A549 (cell line): ENCODE data around the gene FRYL.

Experiments
- BCL3 ChIP-seq: fragments of >200 bp; sonication (Bioruptor Twin); formaldehyde crosslinking; IDR thresholded peaks from 3 replicates; pipeline ENCODE4 v1.6.1; 2016
- MYC ChIP-seq: IDR thresholded peaks from 2 replicates; pipeline ENCODE4 v1.6.1; 2012; ENCODE audit warnings: mild to moderate bottlenecking, inconsistent platforms, low read length, improper control_type of control experiment, borderline replicate concordance
- POLR2A ChIP-seq: IDR thresholded peaks from 2 replicates; pipeline ENCODE4 v1.6.1; 2012; ENCODE audit warnings: mild to moderate bottlenecking, low read length
- TP53 ChIP-seq: fragments of 250-450 bp; sonication (Bioruptor Pico); IDR thresholded peaks from 2 replicates; pipeline ENCODE4 v1.5.0; 2021; ENCODE audit warnings: mild to moderate bottlenecking, moderate library complexity

GRCh38 chr4:48565362-48566033 is 214.6 kb downstream of the FRYL start:
- TF ChIP-seq BCL3 (no peak), TP53 (no peak), MYC (no peak), POLR2A (no peak)
